ENCODE data around the gene CACTIN. TPM values are rescaled to one million over a fixed set of nuclear protein-coding genes. Genes with fewer than 3 reads are reported as not detected.
"Not testable (repeated sequence)": the region's sequence is repeated elsewhere in the genome, so short reads cannot be mapped to it uniquely, and the experiment has no call there.

Gene CACTIN
- polyA plus RNA-seq, 3 donors from 2014 or later: 1.4 to 18.0 (median 5.6) TPM

GRCh38 chr19:3636506-3636905, 9.9 kb upstream of the CACTIN start:
- no peak for DNase-seq
- Mint-ChIP-seq H3K9me3 (no peaks in the 10 kb centered on the region), H3K4me1 (no peaks in the 10 kb centered on the region), H3K27ac (no peak overlapping the region), H3K4me3 (no peak overlapping the region), H3K36me3 (peaks cover 0 to 5% (median 0%) of the 10 kb centered on the region in 3 donors), H3K27me3 (ENCODE audit: low read depth in 3 of 3) (no peaks in the 10 kb centered on the region)

GRCh38 chr19:3634496-3635045, 8.0 kb upstream of the CACTIN start:
- Mint-ChIP-seq H3K4me1 (peaks cover 0 to 6% of the 10 kb centered on the region in 2 donors), H3K27ac (no peak overlapping the region), H3K36me3 (peaks cover 0 to under 1% (median 0%) of the 10 kb centered on the region in 3 donors), H3K27me3 (ENCODE audit: low read depth in 3 of 3) (peaks cover 0 to 2% (median 0%) of the 10 kb centered on the region in 3 donors), H3K9me3 (no peaks in the 10 kb centered on the region), H3K4me3 (no peak overlapping the region)
- DNase-seq: no peak

GRCh38 chr19:3633559-3633988, 7.0 kb upstream of the CACTIN start:
- DNase-seq: no peak
- Mint-ChIP-seq H3K27me3 (ENCODE audit: low read depth in 3 of 3) (peaks cover 0 to 2% (median 0%) of the 10 kb centered on the region in 3 donors), H3K27ac (no peak overlapping the region), H3K9me3 (no peaks in the 10 kb centered on the region), H3K4me3 (no peak overlapping the region), H3K4me1 (peaks cover 0 to 6% of the 10 kb centered on the region in 2 donors), H3K36me3 (no peaks in the 10 kb centered on the region)

GRCh38 chr19:3632739-3633558, 6.4 kb upstream of the CACTIN start:
- Mint-ChIP-seq H3K27ac (no peak overlapping the region), H3K4me3 (no peak overlapping the region), H3K9me3 (no peaks in the 10 kb centered on the region), H3K4me1 (peaks cover 0 to 6% of the 10 kb centered on the region in 2 donors), H3K36me3 (no peaks in the 10 kb centered on the region), H3K27me3 (ENCODE audit: low read depth in 3 of 3) (peaks cover 0 to 2% (median 0%) of the 10 kb centered on the region in 3 donors)
- no peak for DNase-seq

- H3K4me3 Mint-ChIP-seq: no peak overlapping the region
- peaks cover 6 to 7% of the 10 kb centered on the region in 2 donors for H3K4me1 Mint-ChIP-seq
- no peak for DNase-seq
- no peaks in the 10 kb centered on the region for H3K9me3 Mint-ChIP-seq
- H3K27ac Mint-ChIP-seq: no peak overlapping the region
- H3K36me3 Mint-ChIP-seq: no peaks in the 10 kb centered on the region
- peaks cover 0 to 2% (median 0%) of the 10 kb centered on the region in 3 donors for H3K27me3 Mint-ChIP-seq (ENCODE audit: low read depth in 3 of 3)
These were observed 5.5 kb upstream of the CACTIN start for GRCh38 chr19:3632098-3632497.

- H3K36me3 Mint-ChIP-seq: no peaks in the 10 kb centered on the region
- no peak overlapping the region for H3K27ac Mint-ChIP-seq
- H3K4me1 Mint-ChIP-seq: peaks cover 14% of the 10 kb centered on the region in 2 donors
- peaks cover 0 to 2% (median 0%) of the 10 kb centered on the region in 6 donors for H3K9me3 Mint-ChIP-seq
- no peak for DNase-seq
- H3K4me3 Mint-ChIP-seq: no peak overlapping the region
- H3K27me3 Mint-ChIP-seq (ENCODE audit: low read depth in 3 of 3): peaks cover 3 to 8% (median 4%) of the 10 kb centered on the region in 3 donors
These were observed 4.7 kb upstream of the CACTIN start for GRCh38 chr19:3631053-3631861.

GRCh38 chr19:3628766-3629165, 2.2 kb upstream of the CACTIN start:
- DNase-seq; H3K9me3 Mint-ChIP-seq; H3K4me3 Mint-ChIP-seq; H3K36me3 Mint-ChIP-seq; H3K27ac Mint-ChIP-seq; H3K27me3 Mint-ChIP-seq (ENCODE audit: low read depth in 3 of 3): not testable (repeated sequence)
- H3K4me1 Mint-ChIP-seq: peaks cover 33 to 39% of the 10 kb centered on the region in 2 donors

GRCh38 chr19:3627351-3627723, 747 bp upstream of the CACTIN start:
- H3K4me3 Mint-ChIP-seq: peak overlapping the region; percentile 84 to 99 (median 98)

GRCh38 chr19:3625996-3626472, 556 bp downstream of the CACTIN start:
- no peaks in the 10 kb centered on the region for H3K36me3 Mint-ChIP-seq
- H3K9me3 Mint-ChIP-seq: peaks cover 0 to 2% (median 0%) of the 10 kb centered on the region in 6 donors

More at GRCh38 chr19:3627351-3627723, 747 bp upstream of the CACTIN start:
- peaks cover 33 to 39% of the 10 kb centered on the region in 2 donors for H3K4me1 Mint-ChIP-seq
- no peaks in the 10 kb centered on the region for H3K36me3 Mint-ChIP-seq
- peaks cover 4 to 10% (median 8%) of the 10 kb centered on the region in 3 donors for H3K27me3 Mint-ChIP-seq (ENCODE audit: low read depth in 3 of 3)
- peaks cover 0 to 2% (median 0%) of the 10 kb centered on the region in 6 donors for H3K9me3 Mint-ChIP-seq
- DNase-seq: no peak
- peak overlapping the region; percentile 96 to 99 (median 98) for H3K27ac Mint-ChIP-seq

GRCh38 chr19:3623716-3624115, 2.9 kb downstream of the CACTIN start:
- no peak for DNase-seq
- peaks cover 27 to 39% of the 10 kb centered on the region in 2 donors for H3K4me1 Mint-ChIP-seq
- H3K27me3 Mint-ChIP-seq (ENCODE audit: low read depth in 3 of 3): peaks cover 4 to 8% (median 8%) of the 10 kb centered on the region in 3 donors
- no peaks in the 10 kb centered on the region for H3K36me3 Mint-ChIP-seq
- H3K4me3 Mint-ChIP-seq: no peak overlapping the region
- peaks cover 0 to 2% (median 0%) of the 10 kb centered on the region in 6 donors for H3K9me3 Mint-ChIP-seq
- no peak overlapping the region for H3K27ac Mint-ChIP-seq

More at GRCh38 chr19:3625996-3626472, 556 bp downstream of the CACTIN start:
- Mint-ChIP-seq H3K27ac (peak overlapping the region; percentile 71 to 99 (median 93)), H3K4me1 (peaks cover 33 to 39% of the 10 kb centered on the region in 2 donors), H3K27me3 (ENCODE audit: low read depth in 3 of 3) (peaks cover 4 to 10% (median 8%) of the 10 kb centered on the region in 3 donors), H3K4me3 (peak overlapping the region; percentile 84 to 99 (median 98))
- DNase-seq: no peak

- H3K4me1 Mint-ChIP-seq: peaks cover 27 to 34% of the 10 kb centered on the region in 2 donors
- DNase-seq: no peak
- H3K4me3 Mint-ChIP-seq: peak overlapping the region in 1 of 5 donors; percentile 25
- peaks cover 0 to 2% (median 0%) of the 10 kb centered on the region in 6 donors for H3K9me3 Mint-ChIP-seq
- peaks cover 4 to 8% (median 8%) of the 10 kb centered on the region in 3 donors for H3K27me3 Mint-ChIP-seq (ENCODE audit: low read depth in 3 of 3)
- H3K27ac Mint-ChIP-seq: no peak overlapping the region
- no peaks in the 10 kb centered on the region for H3K36me3 Mint-ChIP-seq
These were observed 4.4 kb downstream of the CACTIN start for GRCh38 chr19:3622224-3622623.

- Mint-ChIP-seq H3K4me3 (no peak overlapping the region), H3K27ac (no peak overlapping the region)
- no peak for DNase-seq
These were observed 4.9 kb downstream of the CACTIN start for GRCh38 chr19:3621689-3622088.

GRCh38 chr19:3620817-3621547, 5.6 kb downstream of the CACTIN start:
- Mint-ChIP-seq H3K36me3 (no peaks in the 10 kb centered on the region), H3K4me1 (peaks cover 17 to 22% of the 10 kb centered on the region in 2 donors), H3K9me3 (no peaks in the 10 kb centered on the region), H3K27me3 (ENCODE audit: low read depth in 3 of 3) (peaks cover 0 to 5% (median 1%) of the 10 kb centered on the region in 3 donors), H3K4me3 (no peak overlapping the region), H3K27ac (no peak overlapping the region)
- DNase-seq: no peak

More at GRCh38 chr19:3621689-3622088, 4.9 kb downstream of the CACTIN start:
- Mint-ChIP-seq H3K27me3 (ENCODE audit: low read depth in 3 of 3) (peaks cover under 1 to 6% (median 4%) of the 10 kb centered on the region in 3 donors), H3K36me3 (no peaks in the 10 kb centered on the region), H3K4me1 (peaks cover 21 to 29% of the 10 kb centered on the region in 2 donors), H3K9me3 (no peaks in the 10 kb centered on the region)
